Coronary artery (tissue), 2 donors: ENCODE measurements around the gene LRRK1.
"Not testable (repeated sequence)": the region's sequence is repeated elsewhere in the genome, so short reads cannot be mapped to it uniquely, and the experiment has no call there.

Source experiments
- DNase-seq: peaks from one replicate; pipeline ENCODE4 v3.0.0-alpha.2; 2017; ENCODE audit warnings: low spot score
- H3K27ac ChIP-seq, 2 donors: fragments of 200-600 bp; sonication (generic); one replicate each; pipeline ENCODE4 v1.5.1; 2016 to 2019
- H3K4me3 ChIP-seq: fragments of 200-600 bp; sonication (generic); 2 replicates; pipeline ENCODE4 v1.5.1; 2016; ENCODE audit warnings: mild to moderate bottlenecking, moderate library complexity
- TF ChIP-seq, protein P1 (sequence below): fragments of 200-600 bp; sonication (generic); IDR thresholded peaks from one replicate; pipeline ENCODE4 v1.5.1; 2019; ENCODE audit warnings: antibody characterized with exemption

Gene LRRK1

DNA sequence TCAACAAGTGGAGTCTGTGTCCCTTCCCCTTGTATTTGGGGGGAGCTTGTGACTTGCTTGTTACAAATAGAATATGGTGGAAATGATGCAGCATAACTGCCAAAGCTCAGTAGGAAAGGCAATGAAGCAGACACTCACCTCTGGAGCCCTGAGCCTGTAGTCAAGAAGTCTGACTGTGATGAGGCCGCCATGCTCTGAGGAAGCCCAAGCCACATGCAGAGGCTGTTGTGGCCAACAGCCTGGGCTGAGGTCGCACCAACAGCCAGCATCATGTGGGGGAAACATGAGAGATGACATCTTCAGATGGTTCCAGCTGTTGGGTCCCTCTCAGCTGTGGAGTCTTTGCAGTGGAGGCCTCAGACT is 171.3 kb downstream of the LRRK1 start:
- H3K4me3 ChIP-seq, result no peak overlapping the region
- TF ChIP-seq, protein P1, sequence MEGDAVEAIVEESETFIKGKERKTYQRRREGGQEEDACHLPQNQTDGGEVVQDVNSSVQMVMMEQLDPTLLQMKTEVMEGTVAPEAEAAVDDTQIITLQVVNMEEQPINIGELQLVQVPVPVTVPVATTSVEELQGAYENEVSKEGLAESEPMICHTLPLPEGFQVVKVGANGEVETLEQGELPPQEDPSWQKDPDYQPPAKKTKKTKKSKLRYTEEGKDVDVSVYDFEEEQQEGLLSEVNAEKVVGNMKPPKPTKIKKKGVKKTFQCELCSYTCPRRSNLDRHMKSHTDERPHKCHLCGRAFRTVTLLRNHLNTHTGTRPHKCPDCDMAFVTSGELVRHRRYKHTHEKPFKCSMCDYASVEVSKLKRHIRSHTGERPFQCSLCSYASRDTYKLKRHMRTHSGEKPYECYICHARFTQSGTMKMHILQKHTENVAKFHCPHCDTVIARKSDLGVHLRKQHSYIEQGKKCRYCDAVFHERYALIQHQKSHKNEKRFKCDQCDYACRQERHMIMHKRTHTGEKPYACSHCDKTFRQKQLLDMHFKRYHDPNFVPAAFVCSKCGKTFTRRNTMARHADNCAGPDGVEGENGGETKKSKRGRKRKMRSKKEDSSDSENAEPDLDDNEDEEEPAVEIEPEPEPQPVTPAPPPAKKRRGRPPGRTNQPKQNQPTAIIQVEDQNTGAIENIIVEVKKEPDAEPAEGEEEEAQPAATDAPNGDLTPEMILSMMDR, result no peak
- no peak for DNase-seq
- H3K27ac ChIP-seq, result peak overlapping the region in 1 of 2 donors; percentile 35

DNA sequence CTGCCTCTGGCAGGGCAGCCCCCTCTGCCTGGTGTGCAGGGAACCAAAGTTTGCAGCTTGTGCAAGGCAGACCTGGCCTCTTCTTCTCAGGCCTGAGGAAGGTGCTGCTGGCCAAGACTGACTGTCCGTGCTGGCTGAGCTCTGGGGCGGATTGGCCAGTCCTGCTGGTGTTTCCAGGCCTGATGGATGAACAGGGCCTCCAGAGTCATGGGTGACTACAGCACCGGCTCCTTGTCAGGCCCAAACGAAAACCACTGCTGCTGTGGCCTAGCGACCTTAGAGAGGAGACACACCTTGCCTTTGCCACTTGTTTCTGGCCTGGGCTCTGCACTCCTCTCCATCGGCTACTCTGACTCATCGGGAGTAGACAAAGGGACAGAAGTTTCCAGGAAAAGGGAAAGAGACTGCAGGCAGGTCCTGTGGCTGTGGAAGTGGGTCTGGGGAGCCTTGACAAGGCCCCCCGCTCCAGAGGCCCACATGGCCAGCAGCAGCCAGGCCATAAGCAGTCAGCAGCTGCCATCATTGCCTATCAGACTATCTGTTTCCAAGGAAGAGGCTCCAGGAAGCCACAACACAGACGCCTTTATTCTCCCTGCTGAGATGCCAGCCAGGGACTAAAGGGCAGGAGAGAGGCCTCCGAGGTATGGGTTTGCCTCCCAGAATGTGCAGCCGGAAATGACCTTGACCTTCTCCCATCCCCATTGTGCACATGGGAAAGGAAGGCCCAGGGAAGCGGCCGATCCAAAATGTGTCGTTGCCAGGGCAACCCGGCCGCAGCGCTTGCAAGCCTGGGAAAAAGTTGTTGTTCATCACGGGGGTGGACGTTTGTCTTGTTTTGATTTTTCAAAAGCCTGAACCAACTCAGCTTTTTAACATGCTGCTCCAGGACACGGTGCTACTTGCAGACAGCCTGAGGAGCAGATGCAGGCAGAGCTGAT is 172.2 kb downstream of the LRRK1 start:
- TF ChIP-seq, protein P1, result no peak
- Histone ChIP-seq H3K4me3 (peak overlapping the region; percentile 13), H3K27ac (peak overlapping the region; percentile 22 to 69)
- DNase-seq, result peak; percentile 74

DNA sequence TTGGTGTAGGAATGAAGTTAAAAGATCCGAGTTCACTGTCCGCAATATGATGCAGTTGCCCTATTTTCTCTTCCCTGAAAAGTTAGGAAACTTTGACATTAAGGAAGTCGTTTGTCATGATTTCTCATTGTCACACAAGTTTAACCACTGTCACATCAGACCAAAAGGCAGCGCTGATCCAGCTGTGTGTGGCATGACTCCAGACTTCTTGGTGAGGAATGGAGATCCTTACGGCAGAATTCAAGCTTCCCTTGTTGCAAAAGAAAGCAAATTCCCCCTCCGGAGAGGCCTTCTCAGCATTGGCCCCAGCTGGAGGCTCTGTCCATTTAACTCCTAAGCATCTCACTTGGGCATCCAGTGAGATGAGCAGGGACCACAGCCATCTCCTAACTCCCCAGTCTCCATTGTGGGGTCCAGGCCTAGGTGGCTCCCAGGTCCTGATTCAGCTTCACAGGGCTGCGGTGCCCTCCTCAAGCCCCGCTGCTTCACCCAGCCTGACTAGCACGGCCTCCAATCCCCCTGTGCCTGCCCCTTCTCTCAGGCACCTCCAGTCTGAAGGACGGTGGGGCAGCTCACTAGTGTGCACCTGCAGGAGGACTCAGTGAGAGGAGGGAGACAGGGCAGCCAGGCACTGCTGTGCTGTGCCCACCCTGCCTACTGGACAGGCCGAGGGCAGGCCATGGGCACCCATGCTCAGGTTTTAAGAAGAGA is 173.2 kb downstream of the LRRK1 start:
- Histone ChIP-seq H3K4me3 (peak overlapping the region; percentile 13), H3K27ac (peak overlapping the region; percentile 22 to 69)
- DNase-seq, result no peak

DNA sequence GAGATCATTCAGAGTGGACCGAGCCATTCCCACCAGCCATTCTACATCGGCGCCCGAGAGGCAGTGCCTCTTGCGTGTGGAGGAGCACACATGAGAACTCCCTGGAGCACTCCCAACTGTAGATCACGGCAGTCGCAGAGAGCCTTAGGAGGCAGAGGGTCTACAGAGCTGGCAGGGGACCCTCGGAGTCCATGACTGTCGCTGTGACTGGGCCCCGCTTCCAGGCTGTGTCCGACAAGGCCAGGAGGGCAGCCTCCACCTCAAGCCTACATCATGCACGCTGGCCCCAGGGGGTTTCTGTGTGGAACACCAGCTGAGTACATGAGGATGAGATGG is 173.7 kb downstream of the LRRK1 start:
- TF ChIP-seq, protein P1, result no peak
- Histone ChIP-seq H3K4me3 (no peak overlapping the region), H3K27ac (peak overlapping the region in 1 of 2 donors; percentile 69)
- no peak for DNase-seq

More for the DNA sequence above, 173.2 kb downstream of the LRRK1 start:
- TF ChIP-seq, protein P1, result no peak

DNA sequence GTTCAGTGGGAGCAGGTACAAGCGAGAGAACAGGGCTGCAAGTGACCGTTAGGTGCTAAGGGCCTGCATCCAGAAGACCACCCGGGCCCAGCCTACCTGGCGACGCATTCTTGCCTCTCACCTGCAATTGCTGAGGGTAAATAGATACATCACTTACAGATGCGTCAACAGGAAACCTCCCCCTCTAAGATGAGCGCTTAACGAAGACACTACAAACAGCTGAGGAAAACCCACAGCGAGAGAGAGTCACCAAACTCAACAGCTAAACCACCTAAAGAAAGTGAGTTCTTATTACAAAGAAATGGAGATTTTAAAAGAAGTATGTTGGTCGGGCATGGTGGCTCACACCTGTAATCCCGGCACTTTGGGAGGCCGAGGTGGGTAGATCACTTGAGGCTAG is 174.8 kb downstream of the LRRK1 start:
- H3K4me3 ChIP-seq, result no peak overlapping the region
- TF ChIP-seq, protein P1, result no peak
- no peak for DNase-seq
- H3K27ac ChIP-seq, result no peak overlapping the region

DNA sequence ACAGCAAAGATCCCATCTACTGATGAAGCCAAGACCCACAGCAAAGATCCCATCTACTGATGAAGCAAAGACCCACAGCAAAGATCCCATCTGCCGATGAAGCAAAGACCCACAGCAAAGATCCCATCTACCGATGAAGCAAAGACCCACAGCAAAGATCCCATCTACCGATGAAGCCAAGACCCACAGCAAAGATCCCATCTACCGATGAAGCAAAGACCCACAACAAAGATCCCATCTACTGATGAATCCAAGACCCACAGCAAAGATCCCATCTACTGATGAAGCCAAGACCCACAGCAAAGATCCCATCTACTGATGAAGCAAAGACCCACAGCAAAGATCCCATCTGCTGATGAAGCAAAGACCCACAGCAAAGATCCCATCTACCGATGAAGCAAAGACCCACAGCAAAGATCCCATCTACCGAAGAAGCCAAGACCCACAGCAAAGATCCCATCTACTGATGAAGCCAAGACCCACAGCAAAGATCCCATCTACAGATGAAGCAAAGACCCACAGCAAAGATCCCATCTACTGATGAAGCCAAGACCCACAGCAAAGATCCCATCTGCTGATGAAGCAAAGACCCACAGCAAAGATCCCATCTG is 176.7 kb downstream of the LRRK1 start:
- not testable (repeated sequence) for DNase-seq, H3K27ac ChIP-seq, H3K4me3 ChIP-seq

DNA sequence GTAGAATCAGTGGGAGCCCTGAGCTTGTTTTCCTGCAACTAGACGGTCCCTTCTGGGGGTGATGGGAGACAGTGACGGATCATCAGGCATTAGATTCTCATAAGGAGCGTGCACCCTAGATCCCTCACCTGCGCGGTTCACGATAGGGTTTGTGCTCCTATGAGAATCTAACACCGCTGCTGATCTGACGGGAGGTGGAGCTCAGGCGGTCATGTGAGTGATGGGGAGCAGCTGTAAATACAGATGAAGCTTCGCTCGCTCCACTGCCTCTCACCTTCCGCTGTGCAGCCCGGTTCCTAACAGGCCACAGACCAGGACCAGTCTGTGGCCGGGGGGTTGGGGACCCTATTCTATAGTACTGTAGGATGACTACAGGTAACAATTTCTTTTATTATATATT is 178.0 kb downstream of the LRRK1 start:
- no peak for DNase-seq
- H3K27ac ChIP-seq, result no peak overlapping the region
- TF ChIP-seq, protein P1, result no peak

More for the DNA sequence above, 178.0 kb downstream of the LRRK1 start:
- no peak overlapping the region for H3K4me3 ChIP-seq
